ENCODE measurements around the gene BCOR. TPM values are rescaled to one million over a fixed set of nuclear protein-coding genes. Genes with fewer than 3 reads are reported as not detected.
A peak's percentile ranks its signal among the peaks of the same experiment; 100 is the strongest.

Gene BCOR
- total and polyA plus RNA-seq, 2 experiments from 2014 or later, result 30.0 to 90.5 TPM

- peaks cover 52% of the 10 kb centered on the region for H3K27me3 ChIP-seq
- no peak overlapping the region for H3K27ac ChIP-seq
- H3K9me3 ChIP-seq (ENCODE audit: low read depth), result no peaks in the 10 kb centered on the region
- peaks cover 51% of the 10 kb centered on the region for H3K4me1 ChIP-seq (ENCODE audit: low read depth)
- TF ChIP-seq CTCF (IDR thresholded peaks at IDR 0.05; ENCODE audit: low read depth, low read length), result no peak
- DNase-seq (ENCODE audit: low read depth in 1 of 2, low spot score in 1 of 2), result no peak
- H3K36me3 ChIP-seq, result no peaks in the 10 kb centered on the region
- peak overlapping the region; percentile 26 for H3K4me3 ChIP-seq
Measured at GRCh38 chrX:40083979-40084359, 13.8 kb downstream of the BCOR start.

GRCh38 chrX:40083120-40083978, 14.4 kb downstream of the BCOR start:
- H3K36me3 ChIP-seq, result no peaks in the 10 kb centered on the region
- no peak for TF ChIP-seq CTCF (IDR thresholded peaks at IDR 0.05; ENCODE audit: low read depth, low read length)
- H3K4me3 ChIP-seq, result peak overlapping the region; percentile 26
- no peak overlapping the region for H3K27ac ChIP-seq
- H3K4me1 ChIP-seq (ENCODE audit: low read depth), result peaks cover 44% of the 10 kb centered on the region
- H3K9me3 ChIP-seq (ENCODE audit: low read depth), result no peaks in the 10 kb centered on the region
- DNase-seq (ENCODE audit: low read depth in 1 of 2, low spot score in 1 of 2), result peak; percentile 29 to 52
- H3K27me3 ChIP-seq, result peaks cover 47% of the 10 kb centered on the region

GRCh38 chrX:40082447-40083119, 15.2 kb downstream of the BCOR start:
- Histone ChIP-seq H3K27me3 (peaks cover 40% of the 10 kb centered on the region), H3K27ac (no peak overlapping the region), H3K4me1 (ENCODE audit: low read depth) (peaks cover 37% of the 10 kb centered on the region), H3K36me3 (no peaks in the 10 kb centered on the region), H3K4me3 (no peak overlapping the region), H3K9me3 (ENCODE audit: low read depth) (no peaks in the 10 kb centered on the region)
- peak in 1 of 2 donors; percentile 17 for DNase-seq (ENCODE audit: low read depth in 1 of 2, low spot score in 1 of 2)
- TF ChIP-seq CTCF (IDR thresholded peaks at IDR 0.05; ENCODE audit: low read depth, low read length), result no peak

GRCh38 chrX:40081679-40082068, 16.1 kb downstream of the BCOR start:
- TF ChIP-seq CTCF (IDR thresholded peaks at IDR 0.05; ENCODE audit: low read depth, low read length), result no peak
- DNase-seq (ENCODE audit: low read depth in 1 of 2, low spot score in 1 of 2), result no peak
- Histone ChIP-seq H3K36me3 (peaks cover 1% of the 10 kb centered on the region), H3K4me1 (ENCODE audit: low read depth) (peaks cover 30% of the 10 kb centered on the region), H3K27me3 (peaks cover 31% of the 10 kb centered on the region), H3K9me3 (ENCODE audit: low read depth) (no peaks in the 10 kb centered on the region), H3K27ac (no peak overlapping the region), H3K4me3 (no peak overlapping the region)

GRCh38 chrX:40080894-40081678, 16.7 kb downstream of the BCOR start:
- Histone ChIP-seq H3K4me3 (no peak overlapping the region), H3K36me3 (peaks cover 5% of the 10 kb centered on the region), H3K4me1 (ENCODE audit: low read depth) (peaks cover 30% of the 10 kb centered on the region), H3K9me3 (ENCODE audit: low read depth) (no peaks in the 10 kb centered on the region), H3K27me3 (peaks cover 25% of the 10 kb centered on the region), H3K27ac (no peak overlapping the region)
- no peak for TF ChIP-seq CTCF (IDR thresholded peaks at IDR 0.05; ENCODE audit: low read depth, low read length)
- DNase-seq (ENCODE audit: low read depth in 1 of 2, low spot score in 1 of 2), result no peak
